HS-27A (cell line): ENCODE measurements around the gene FHIP1A.

Experiments
- DNase-seq: peaks from one replicate; pipeline ENCODE4 v3.0.0-alpha.2; 2012; ENCODE audit warnings: low read depth, missing footprints

FHIP1A gene

DNA sequence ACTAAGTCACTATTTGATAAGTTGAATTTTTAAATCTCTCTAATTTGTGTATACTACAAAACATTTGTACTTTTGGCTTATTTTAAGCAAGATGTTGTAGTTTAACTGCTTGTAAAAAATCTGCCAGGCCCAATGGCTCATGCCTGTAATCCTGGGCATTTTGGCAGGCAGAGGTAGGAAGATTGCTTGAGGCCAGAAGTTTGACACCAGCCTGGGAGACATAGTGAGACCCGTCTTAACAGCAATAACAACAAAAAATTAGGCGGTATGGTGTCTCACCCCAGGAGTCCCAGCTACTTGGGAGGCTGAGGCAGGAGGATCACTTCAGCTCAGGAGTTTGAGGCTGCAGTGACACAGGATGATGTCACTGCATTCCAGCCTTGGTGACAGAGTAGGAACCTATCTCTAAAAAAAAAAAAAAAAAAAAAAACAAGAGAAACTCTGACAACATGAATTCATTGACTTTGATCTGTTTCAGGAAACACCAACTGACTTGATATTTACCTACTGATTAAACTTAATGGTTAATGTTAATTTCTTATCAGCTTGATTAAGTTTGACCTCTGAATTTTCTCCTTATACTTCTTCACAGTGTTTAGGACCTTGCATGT is 8.9 kb downstream of the FHIP1A start:
- no peak for DNase-seq

GRCh38 chr4:151418385-151418784 is 9.4 kb downstream of the FHIP1A start:
- DNase-seq, result peak; percentile 90

DNA sequence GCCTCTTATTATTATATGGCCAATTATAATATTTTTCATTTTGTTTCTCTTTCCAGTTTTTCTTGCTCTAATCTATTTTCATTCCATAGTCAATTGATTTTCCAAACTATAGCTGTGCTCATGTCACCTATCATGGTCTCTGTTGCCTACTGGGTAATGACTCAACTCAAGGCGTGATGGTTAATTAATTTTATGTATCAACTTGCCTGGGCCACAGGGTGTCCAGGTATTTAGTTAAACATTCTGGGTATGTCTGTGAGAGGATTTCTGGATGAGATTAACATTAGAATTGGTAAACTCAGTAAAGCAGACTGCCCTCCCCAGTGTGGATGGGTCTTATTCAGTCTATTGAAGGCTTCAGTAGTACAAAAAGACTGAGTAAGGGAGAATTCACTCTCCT is 9.9 kb downstream of the FHIP1A start:
- DNase-seq, result no peak

- DNase-seq, result no peak
These were observed 11.4 kb downstream of the FHIP1A start for GRCh38 chr4:151420250-151420807.

DNA sequence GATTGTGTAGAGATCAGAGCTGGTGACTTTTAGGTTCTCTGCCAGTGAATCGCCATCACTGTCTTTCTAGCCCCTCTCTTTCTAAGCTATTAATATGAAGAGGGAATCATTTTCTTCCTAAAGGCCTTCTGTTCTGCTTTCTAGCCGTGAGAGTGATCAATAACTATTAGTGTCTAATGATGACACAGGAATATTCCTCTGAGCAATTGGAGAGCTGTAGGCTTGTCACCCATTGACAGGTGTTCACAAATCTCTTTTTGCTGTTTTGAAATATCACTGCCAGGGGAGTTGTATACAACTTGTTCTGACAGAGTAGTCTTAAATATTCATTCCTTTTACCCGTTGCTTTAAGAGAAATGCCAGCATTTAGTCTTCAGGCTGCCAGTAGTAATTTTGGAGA is 13.9 kb downstream of the FHIP1A start:
- DNase-seq, result no peak

GRCh38 chr4:151426513-151426912 is 17.5 kb downstream of the FHIP1A start:
- no peak for DNase-seq

DNA sequence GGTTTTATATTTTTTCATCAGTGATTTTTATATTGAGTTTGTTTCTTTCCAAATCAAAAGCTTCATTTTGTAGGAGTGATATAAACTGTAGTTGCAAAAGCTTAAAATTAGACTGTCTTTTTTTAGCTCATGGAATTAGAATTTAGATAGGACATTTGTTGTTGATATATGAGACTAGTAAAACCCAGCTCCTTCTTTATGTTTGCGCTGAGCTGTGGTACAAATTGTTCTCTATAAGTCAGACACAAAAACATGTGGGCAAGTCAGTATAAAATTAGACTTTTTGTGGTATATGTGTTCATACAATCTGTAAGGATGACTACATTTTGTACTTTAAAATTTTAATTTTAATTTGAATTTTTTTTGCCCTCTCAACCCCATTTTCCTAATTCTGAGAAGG is 18.3 kb downstream of the FHIP1A start:
- no peak for DNase-seq

GRCh38 chr4:151428346-151428745 is 19.4 kb downstream of the FHIP1A start:
- DNase-seq, result no peak

- DNase-seq, result no peak
These were observed 21.1 kb downstream of the FHIP1A start for GRCh38 chr4:151429957-151430570.

DNA sequence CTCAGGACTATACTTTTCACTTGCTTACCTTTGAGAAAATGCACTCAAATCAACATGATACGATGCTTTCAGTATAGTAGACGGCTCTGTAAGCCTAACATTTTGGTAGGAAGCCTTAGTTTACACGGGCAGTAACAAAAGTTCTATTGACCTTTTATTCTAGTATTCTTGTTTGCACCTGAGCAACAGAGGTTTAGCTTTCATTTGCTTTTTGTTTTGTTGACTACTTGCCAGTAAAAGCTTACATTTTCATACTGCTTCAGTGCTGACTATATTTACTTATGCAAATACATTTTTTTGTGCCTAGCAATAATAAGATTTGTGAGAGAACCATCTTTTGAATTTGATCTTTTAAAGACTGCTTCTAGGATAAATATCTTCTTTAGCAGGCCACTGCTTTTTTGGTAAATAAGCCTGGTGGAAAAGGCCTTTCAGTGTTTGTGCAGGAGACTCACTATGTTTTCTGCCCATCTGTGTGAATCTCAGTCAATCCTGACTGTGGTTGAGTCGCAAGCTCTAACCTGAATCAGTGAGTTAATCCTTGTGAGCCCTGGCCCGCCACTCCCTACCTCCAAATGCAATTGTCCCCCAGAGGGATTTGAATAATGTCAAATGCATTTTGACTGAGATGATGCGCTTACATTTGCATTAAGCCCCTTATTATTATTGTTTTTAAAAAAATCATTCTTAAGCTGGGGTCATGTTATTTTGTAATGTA is 21.9 kb downstream of the FHIP1A start:
- DNase-seq, result no peak

DNA sequence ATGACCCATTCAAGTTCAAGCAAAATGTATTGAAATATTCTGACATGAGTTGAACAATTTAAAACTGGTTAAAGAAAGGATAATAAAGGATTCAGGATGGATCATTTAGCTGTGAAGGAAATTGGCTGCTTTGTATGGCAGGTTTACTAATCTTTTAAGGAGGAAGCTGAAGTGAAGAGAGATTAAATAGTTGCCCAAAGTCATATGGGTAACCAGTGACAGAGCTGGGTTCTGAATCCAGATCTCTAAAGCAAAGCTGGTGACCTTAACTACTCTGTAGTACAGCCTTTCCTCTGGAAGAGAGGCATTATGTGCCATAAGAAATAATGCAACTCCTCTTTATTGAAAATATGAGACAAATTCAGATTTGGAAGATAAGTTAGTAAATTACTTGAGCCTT is 22.8 kb downstream of the FHIP1A start:
- no peak for DNase-seq

DNA sequence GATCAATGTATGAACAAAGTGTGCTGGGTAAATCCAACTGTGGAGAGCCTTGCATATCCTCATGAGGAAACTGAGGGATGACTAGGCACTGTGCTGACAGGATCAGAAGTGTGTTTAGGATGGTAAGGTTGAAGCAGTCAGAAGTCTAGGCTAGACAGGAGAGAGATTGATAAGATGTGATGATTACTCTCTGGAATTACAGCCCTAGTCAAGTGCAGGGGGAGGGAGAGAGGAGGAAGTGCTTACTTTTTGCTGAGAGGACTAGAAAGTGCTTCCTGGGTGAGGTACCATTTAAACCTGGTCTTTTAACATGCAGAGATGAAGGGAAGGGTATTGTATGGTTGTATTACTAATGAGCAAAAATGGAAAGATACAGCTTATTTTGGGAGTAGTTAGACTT is 23.7 kb downstream of the FHIP1A start:
- no peak for DNase-seq

DNA sequence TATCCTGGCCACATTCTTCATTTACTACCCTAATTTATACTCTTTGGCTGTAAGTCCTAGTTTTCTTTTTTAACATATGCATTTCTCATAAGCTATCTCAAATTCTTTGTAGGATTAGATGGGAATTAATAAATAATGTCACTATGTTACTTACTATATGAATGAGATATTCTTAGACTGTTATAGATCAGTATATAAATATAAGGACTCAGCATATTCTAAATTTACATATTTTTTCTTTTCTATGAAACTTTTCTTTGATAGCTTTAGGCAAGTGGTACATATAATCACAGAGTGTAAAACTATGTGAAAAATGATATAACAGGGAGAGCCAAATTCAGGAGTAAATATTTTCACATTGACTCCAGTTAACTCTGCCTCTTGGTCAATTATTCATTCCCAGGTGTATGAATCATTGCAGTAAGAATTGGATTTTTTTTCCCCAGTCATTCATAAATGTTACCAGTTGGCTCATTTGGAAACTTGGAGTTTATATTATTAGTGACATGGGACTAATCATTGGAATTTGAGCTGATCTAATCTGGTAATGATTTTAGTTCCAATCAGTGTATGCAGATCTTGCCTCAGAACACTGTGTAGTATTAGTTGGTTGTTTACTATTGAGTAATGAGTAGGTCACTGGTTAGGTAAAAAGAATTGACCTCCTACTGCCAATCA is 25.3 kb downstream of the FHIP1A start:
- peak; percentile 60 for DNase-seq

- no peak for DNase-seq
These were observed 27.1 kb downstream of the FHIP1A start for GRCh38 chr4:151436093-151436518.

GRCh38 chr4:151437505-151437904 is 28.5 kb downstream of the FHIP1A start:
- no peak for DNase-seq

GRCh38 chr4:151438154-151438553 is 29.2 kb downstream of the FHIP1A start:
- DNase-seq, result no peak

GRCh38 chr4:151439320-151439719 is 30.3 kb downstream of the FHIP1A start:
- DNase-seq, result no peak

DNA sequence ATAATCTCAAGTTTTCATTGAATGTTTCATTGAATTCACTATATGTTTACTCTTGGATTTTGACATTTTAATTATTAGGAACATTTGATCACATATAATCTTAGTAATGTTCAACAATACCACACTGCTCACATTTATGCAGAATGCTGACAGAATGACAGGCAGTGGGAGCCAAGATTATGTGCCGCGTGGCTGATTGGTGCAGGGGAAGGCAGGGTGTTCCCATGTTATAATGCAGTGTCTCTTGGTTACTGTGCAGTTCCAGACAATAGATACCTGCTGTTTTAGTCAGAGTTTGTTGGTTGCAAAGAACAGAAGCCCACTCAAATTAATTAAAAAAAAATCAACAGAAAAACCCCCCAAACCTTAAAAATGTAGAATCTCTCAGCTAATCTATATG is 33.0 kb downstream of the FHIP1A start:
- DNase-seq, result no peak

GRCh38 chr4:151443247-151443646 is 34.3 kb downstream of the FHIP1A start:
- DNase-seq, result no peak

DNA sequence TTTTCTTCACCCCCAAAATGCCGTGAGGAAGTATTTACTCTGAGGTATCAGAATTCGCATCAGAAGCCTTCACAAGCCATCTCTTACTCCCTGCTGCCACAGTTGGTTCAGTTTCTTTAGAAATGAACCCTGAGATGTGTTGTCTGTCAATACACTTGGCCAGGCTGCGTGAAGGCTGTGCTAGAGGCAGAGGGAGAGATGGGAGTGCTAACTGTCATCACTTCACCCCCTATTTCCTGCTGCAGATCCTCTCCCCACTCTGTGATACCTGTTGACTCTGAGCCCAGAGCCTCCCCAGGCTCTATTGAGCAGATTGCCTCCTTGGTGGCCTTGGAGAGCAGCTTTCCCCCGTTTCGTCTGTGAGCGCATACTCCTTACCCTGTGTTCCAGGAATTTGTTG is 34.8 kb downstream of the FHIP1A start:
- DNase-seq, result no peak

- no peak for DNase-seq
These were observed 37.2 kb downstream of the FHIP1A start for GRCh38 chr4:151446208-151446607.

DNA sequence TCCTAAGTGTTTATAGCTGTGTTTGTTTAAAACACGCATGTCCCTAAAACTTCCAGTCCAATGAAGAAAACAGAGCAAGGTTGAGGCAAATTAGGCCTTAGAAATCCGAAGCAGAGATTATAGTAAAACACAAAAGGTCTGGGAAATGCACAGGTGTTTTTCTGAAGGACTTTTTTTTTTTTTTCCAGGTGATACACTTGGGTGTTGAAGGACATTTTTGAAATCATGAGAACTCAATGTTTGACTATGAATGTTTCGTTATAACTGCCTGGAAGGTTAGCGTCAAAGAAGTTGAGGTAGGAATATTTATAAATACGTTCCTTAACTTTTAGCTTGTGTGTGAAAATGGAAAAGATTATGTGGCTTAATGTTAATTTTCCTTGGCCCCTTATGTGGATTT is 45.5 kb downstream of the FHIP1A start:
- no peak for DNase-seq

DNA sequence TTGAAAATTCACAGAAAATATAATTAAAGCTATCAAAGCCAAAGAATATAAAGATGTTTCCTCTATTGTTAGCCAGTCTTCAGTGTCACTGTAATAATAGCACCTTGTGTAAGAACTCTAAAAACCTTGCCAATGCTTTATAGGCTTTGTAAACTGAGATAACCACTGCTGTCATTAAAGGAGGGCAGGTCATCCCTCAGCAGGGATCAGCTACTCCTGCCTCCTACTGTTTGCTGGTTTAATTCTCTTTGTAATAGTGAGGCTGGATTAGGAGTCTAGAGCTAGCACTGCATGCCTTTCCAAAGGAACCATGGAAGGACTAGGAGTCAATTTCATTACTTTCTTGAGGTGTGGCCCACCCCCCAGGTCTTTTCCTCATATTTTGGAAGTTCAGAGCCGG is 46.2 kb downstream of the FHIP1A start:
- DNase-seq, result no peak
